GM04504 (cell line): Measurements from ENCODE around the gene OXGR1.
"Not testable (repeated sequence)": the region's sequence is repeated elsewhere in the genome, so short reads cannot be mapped to it uniquely, and the experiment has no call there.

Source experiments
- DNase-seq: peaks from one replicate; pipeline ENCODE4 v3.0.0-alpha.2; 2012; ENCODE audit warnings: low read depth

OXGR1 gene

DNA sequence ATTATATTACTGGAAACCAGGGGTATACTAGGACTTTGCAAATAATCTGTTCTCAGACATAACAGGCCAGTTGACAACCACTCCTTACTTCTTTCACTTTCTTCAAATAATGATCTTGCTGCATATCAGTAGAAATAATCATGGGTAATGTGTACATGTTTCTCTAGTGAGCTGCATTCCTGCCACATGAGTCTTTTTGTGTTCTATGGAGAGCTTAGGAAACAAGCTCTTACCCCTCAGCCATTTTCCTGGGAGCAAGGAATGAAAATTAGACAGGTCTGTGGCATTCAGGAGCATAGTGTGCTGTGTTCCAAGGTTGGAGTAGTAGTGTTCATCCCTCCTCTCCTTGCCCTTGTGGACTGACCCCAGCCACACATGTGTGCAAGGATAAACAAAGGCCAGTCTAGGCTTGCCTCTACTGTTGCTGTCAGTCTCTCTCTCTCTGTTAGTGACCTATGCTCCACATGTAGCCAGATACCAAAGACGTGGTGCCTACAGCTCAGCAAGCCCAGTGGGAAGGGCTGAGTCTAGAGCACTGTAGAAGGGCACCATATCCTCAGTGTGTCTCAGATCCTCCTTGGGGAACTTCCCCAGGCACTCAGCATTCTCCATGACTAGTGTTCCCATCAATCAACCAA lies 11.5 kb upstream of the OXGR1 start:
- no peak for DNase-seq

DNA sequence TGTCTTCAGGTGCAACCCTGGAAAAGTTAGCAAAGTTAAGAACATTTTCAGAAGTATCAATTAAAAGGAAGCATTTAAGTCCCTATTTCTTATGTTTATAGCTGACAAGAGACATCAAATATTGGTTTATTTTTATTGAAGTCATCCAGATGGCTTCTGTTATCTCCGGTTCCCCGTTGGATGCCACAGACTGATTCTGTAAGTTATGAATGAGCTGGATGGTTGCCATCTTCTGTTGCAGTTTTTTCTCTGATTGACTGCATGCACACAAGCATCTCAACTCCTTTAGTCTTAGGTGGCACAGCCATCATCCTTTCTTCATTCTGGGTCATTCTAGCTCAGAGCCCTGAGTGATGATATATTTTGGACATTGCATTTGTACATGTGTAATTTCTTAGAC lies 10.6 kb upstream of the OXGR1 start:
- DNase-seq: no peak

GRCh38 chr13:97004096-97004876 lies 10.0 kb upstream of the OXGR1 start:
- no peak for DNase-seq

GRCh38 chr13:97003071-97003470 lies 8.8 kb upstream of the OXGR1 start:
- no peak for DNase-seq

DNA sequence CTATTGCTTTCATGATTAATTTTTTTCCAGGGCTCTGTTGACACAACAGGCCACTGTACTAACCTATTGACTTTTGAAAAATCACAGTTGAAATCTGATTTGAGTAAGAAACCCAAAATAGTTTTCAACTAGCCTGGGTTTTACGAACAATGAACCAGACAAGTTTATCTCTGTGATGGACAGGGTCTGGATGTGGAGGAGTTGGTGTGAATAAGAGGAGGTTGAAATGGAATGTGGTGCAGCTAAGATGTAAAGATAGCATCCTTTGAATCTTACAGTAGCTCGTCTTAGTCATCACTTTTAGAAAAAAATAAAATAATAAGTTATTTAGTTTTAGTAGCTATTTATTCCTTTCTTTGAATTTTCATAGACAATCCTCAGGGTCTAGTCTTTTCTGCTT lies 8.3 kb upstream of the OXGR1 start:
- no peak for DNase-seq

- no peak for DNase-seq
These were observed 7.4 kb upstream of the OXGR1 start for GRCh38 chr13:97001636-97002035.

DNA sequence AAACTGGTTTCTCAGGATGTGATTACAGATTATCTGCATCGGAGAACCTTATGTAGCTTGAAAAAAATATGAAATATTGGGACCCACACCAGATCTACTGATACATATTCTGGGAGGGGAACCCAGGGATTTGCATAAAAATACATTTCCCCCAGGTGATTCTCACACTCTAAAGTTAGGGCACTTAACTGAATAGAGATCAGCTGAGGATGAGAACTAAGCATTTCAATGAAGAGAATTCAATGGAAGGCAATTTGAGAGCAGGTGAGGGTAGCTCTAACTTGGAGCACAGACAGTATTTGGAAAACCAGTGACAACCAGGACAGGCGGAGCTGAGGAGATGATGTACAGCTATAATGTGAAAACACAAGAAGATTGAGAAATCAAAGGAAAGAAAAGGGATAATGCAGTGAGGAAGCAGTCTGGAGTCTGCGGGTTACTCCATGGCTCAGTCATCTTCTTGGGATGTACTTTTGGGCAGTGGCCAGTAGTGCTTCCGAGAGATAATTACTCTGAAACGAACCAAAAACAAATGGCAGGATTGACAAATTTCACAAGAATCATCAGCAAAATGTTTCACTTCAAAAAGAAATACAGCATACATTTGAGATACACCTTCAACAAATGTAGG lies 6.1 kb upstream of the OXGR1 start:
- DNase-seq: peak; percentile 28

DNA sequence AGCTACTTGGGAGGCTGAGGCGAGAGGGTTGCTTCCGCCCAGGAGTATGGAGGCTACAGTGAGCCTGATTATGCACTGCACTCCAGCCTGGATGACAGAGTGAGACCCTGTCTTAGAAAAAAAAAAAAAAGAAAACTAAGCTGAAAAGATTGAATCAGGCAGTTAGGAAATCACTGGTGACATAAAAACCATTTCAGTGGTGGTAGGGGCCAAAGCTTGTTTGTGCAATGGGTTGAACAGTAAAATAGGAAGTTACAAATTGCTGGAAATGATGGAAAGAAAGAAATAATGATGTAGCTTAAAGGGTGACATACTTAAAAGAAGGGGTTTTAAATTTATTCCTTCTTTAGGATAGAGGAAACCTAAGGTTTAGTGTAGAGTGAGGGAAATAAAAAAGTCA lies 4.8 kb upstream of the OXGR1 start:
- DNase-seq: no peak

- DNase-seq: no peak
These were observed 3.8 kb upstream of the OXGR1 start for GRCh38 chr13:96998051-96998450.

- no peak for DNase-seq
These were observed 2.6 kb upstream of the OXGR1 start for GRCh38 chr13:96996886-96997285.

GRCh38 chr13:96996107-96996506 lies 1.8 kb upstream of the OXGR1 start:
- DNase-seq: no peak

GRCh38 chr13:96994858-96995243 lies 575 bp upstream of the OXGR1 start:
- DNase-seq: no peak

DNA sequence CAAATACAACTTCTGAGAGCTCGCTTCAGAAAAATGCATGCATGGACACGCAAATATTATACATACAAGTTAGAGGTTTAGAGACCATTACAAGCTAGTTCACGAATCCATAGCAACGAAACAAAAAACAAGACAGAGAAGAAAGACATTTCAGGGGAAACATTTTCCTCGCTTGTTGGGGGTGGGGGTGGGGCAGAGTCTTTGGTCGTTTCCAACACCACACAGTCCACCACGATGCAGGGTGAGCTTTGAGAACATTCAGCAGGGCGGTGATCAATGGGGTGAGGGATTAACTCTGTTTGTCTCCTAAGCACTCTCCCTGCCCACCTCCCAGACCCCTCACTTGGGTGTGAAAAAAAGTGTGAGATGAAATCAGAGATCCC lies 651 bp downstream of the OXGR1 start:
- DNase-seq: no peak

DNA sequence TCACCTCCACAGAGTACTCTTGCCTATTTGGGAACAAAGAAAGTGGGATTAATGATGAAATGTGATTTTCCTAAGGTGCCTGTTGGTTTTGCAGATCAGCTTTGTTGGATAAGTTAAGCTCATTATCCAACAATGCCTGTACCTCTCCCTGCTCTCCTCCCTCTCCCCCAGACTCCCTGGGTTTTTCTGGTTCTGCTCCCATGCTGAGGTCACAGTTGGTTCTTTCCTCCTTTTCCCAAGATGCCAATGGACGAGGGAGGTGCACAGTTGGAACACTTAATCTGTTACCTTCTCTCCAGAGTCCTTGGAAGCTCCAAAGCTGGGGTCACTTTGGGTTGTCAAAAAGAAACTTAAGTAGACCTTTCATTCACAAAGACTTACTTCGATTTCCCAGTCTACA lies 1.6 kb downstream of the OXGR1 start:
- no peak for DNase-seq

DNA sequence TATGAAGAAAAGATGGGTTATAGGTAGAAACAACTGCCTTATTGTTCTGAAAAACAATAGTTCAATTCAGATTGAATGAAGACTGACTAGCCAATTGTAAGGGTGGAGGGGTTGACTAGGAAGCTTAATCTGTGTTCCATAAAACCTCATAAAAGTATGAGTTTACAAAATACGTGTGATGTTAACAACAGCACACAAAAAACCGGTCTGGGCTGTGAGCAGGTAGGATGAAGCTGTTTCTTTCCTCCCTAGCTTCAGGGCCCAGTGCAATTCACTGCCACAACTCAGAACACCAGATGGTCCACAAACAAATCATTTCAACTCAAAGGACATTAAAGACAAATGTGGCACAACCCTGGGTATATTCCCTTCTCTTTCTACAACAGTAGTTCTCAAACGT lies 3.2 kb downstream of the OXGR1 start:
- no peak for DNase-seq

- DNase-seq: no peak
These were observed 5.8 kb downstream of the OXGR1 start for GRCh38 chr13:96988441-96988840.

DNA sequence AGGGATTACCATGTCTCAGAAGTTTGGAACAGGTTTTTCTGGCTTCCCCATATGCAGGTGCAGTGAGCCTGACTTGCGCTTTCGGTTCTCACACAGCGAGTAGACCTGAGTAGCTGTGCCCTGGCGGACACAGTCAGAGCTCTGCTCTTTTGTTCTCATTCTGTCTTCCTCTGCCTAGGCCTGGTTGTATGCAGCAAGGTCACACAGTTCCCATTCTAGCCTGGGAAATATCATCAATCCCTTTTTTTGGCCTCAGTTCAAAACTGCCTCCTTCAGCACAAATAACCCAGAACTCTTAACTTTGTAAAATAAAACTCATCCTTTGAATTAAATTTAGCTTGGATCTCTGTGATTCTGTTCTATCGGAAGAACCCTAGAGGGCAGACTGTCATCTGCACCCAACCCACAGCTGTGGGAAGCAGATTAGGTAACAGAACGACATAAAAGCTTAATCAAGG lies 10.2 kb downstream of the OXGR1 start:
- DNase-seq: no peak

- DNase-seq: no peak
These were observed 11.6 kb downstream of the OXGR1 start for GRCh38 chr13:96982672-96983071.

DNA sequence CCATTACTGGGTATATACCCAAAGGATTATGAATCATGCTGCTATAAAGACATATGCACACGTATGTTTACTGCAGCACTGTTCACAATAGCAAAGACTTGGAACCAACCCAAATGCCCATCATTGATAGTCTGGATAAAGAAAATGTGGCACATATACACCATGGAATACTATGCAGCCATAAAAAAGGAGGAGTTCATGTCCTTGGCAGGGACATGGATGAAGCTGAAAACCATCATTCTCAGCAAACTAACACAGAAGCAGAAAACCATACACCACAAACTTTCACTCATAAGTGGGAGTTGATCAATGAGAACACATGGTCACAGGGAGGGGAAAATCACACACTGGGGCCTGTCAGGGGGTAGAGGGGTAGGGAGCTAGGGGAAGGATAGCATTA lies 14.4 kb downstream of the OXGR1 start:
- not testable (repeated sequence) for DNase-seq

GRCh38 chr13:96968027-96968426 lies 26.2 kb downstream of the OXGR1 start:
- DNase-seq: no peak

DNA sequence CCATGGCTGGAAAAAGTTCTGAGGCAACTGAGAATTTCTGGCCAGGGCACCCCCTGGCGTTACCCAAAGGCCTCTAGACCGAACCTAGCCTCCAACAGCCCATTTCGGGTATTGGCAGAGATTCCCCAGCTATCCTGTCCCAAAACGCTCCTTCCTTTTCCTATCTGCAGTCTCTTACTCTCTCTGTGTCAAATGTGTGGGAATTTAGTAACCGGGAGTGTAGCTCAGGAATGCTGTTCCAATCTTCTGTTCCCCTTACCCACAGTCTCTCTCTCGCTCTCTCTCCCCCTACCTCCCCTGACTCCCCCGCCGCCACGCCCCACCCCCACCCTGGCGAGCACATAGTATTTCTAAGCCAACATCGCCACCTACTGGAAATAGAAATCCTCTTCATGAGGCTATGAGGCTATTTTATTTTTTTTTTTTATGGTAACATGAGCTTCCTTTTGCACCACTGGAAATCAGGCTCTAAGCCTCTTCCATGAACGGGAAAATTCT lies 27.0 kb downstream of the OXGR1 start:
- no peak for DNase-seq

- DNase-seq: no peak
These were observed 27.7 kb downstream of the OXGR1 start for GRCh38 chr13:96966415-96967102.
